GM12891 (cell line): ENCODE results near the gene VAMP8.

Experiments
- POLR2A ChIP-seq: IDR thresholded peaks from 2 replicates; pipeline ENCODE4 v1.6.1; 2011; ENCODE audit warnings: low read depth, low read length, control low read depth
- TAF1 ChIP-seq: IDR thresholded peaks from 2 replicates; pipeline ENCODE4 v1.6.1; 2011; ENCODE audit warnings: low read depth, low read length, control low read depth

- TF ChIP-seq TAF1 (no peak), POLR2A (no peak)
These were observed 45.8 kb upstream of the VAMP8 start for GRCh38 chr2:85531589-85531988.
